Fibroblast of lung (primary cell): ENCODE results near the gene IHH.

Source experiments
- CTCF ChIP-seq, 2 donors: IDR thresholded peaks in 1 of 2; conservative IDR thresholded peaks in 1 of 2; 1 replicate in 1 of 2; 2 replicates in 1 of 2; pipeline ENCODE4 v1.5.1; 2011 to 2012; ENCODE audit warnings: low read length in 2 of 2, control low read depth in 1 of 2, inconsistent platforms in 1 of 2, low read depth in 1 of 2, mild to moderate bottlenecking in 1 of 2
- EZH2 ChIP-seq: IDR thresholded peaks from 2 replicates; pipeline ENCODE4 v1.5.1; 2012; ENCODE audit warnings: low read length, control low read depth, mild to moderate bottlenecking; ENCODE audit errors: missing control alignments

GRCh38 chr2:219021591-219021990, 39.1 kb downstream of the IHH start:
- no peak for TF ChIP-seq CTCF (conservative IDR thresholded peaks at IDR 0.05 in 1 of 2, IDR thresholded peaks at IDR 0.05 in 1 of 2; ENCODE audit: low read depth in 1 of 2, low read length in 2 of 2)
- TF ChIP-seq EZH2 = no peak
